H1 (cell line): Measurements from ENCODE around the gene ADRM1. TPM values are rescaled to one million over a fixed set of nuclear protein-coding genes. Genes with fewer than 3 reads are reported as not detected.

ENCODE experiments used
- CTCF ChIA-PET: fragments of 300-600 bp; sonication (Branson Sonifier 250); formaldehyde crosslinking; loops from one replicate; lab custom pipeline; 2021; ENCODE audit not compliant: partially characterized antibody; lab: Charles Lee
- POLR2A ChIA-PET: fragments of 300-600 bp; sonication (Branson Sonifier 250); formaldehyde crosslinking; loops from one replicate; lab custom pipeline; 2021; ENCODE audit warnings: inconsistent platforms; ENCODE audit not compliant: partially characterized antibody; lab: Charles Lee
- DNase-seq, 2 experiments: peaks; one replicate each; pipeline versions ENCODE4 v3.0.0 to v3.0.0-alpha.2; 2010 to 2022; ENCODE audit warnings: low spot score in 2 of 2, low read depth in 1 of 2, mixed read lengths in 1 of 2
- FAIRE-seq: peaks from 2 replicates; lab custom pipeline; 2011; peaks lifted over from hg19 to GRCh38; lab: Jason Lieb, UNC
- H2AFZ ChIP-seq: 2 replicates; pipeline ENCODE4 v1.8.1; 2012; ENCODE audit warnings: low read length, inconsistent platforms
- H2AK5ac ChIP-seq: 2 replicates; pipeline ENCODE4 v1.6.1; 2013; ENCODE audit warnings: low read depth, low read length
- H2BK120ac ChIP-seq: replicated peaks from 2 replicates; pipeline ENCODE3; 2013; ENCODE audit warnings: low read depth, low read length, inconsistent platforms
- H2BK12ac ChIP-seq: 2 replicates; pipeline ENCODE4 v1.6.1; 2013; ENCODE audit warnings: low read depth, low read length
- H2BK15ac ChIP-seq: 2 replicates; pipeline ENCODE4 v1.6.1; 2013; ENCODE audit warnings: low read length
- H2BK20ac ChIP-seq: 2 replicates; pipeline ENCODE4 v1.6.1; 2013; ENCODE audit warnings: low read length
- H2BK5ac ChIP-seq: 2 replicates; pipeline ENCODE4 v1.6.1; 2013; ENCODE audit warnings: low read depth, low read length
- H3K14ac ChIP-seq: 2 replicates; pipeline ENCODE4 v1.6.1; 2013; ENCODE audit warnings: inconsistent platforms; ENCODE audit not compliant: insufficient read length
- H3K18ac ChIP-seq: 2 replicates; pipeline ENCODE4 v1.6.1; 2013; ENCODE audit warnings: low read length; ENCODE audit errors: extremely low read depth
- H3K23ac ChIP-seq: 2 replicates; pipeline ENCODE4 v1.6.1; 2013; ENCODE audit warnings: inconsistent platforms; ENCODE audit not compliant: insufficient read length
- H3K23me2 ChIP-seq: 2 replicates; pipeline ENCODE4 v1.6.1; 2013; ENCODE audit warnings: low read depth, low read length
- H3K27ac ChIP-seq: 2 replicates; pipeline ENCODE4 v1.6.1; 2011; ENCODE audit warnings: low read depth, low read length, inconsistent platforms
- H3K27me3 ChIP-seq, 4 experiments: replicated peaks in 1 of 4; 1 replicate in 1 of 4; 2 replicates in 3 of 4; pipeline versions ENCODE4 v1.6.1 to v1.8.1; 2011 to 2013; ENCODE audit warnings: low read length in 3 of 4, mild to moderate bottlenecking in 3 of 4, inconsistent platforms in 2 of 4, mixed read lengths in 2 of 4, moderate library complexity in 1 of 4; ENCODE audit not compliant: control insufficient read depth in 3 of 4, insufficient read depth in 3 of 4; ENCODE audit errors: extremely low read depth in 1 of 4
- H3K36me3 ChIP-seq, 4 experiments: 2 replicates each; pipeline versions ENCODE4 v1.6.1 to v1.8.1; 2011 to 2013; ENCODE audit warnings: mild to moderate bottlenecking in 4 of 4, low read length in 3 of 4, moderate library complexity in 2 of 4, control low read depth in 1 of 4, inconsistent platforms in 1 of 4; ENCODE audit not compliant: insufficient read depth in 4 of 4, control insufficient read depth in 2 of 4
- H3K4ac ChIP-seq: replicated peaks from 2 replicates; pipeline ENCODE3; 2013; ENCODE audit warnings: low read length, low read depth, mixed read lengths, inconsistent platforms; ENCODE audit not compliant: insufficient read length
- H3K4me1 ChIP-seq, 4 experiments: replicated peaks in 1 of 4; 1 replicate in 1 of 4; 2 replicates in 3 of 4; pipeline versions ENCODE4 v1.6.1 to v1.8.1; 2011 to 2013; ENCODE audit warnings: low read length in 3 of 4, inconsistent platforms in 2 of 4, mixed read lengths in 1 of 4; ENCODE audit not compliant: insufficient read depth in 4 of 4, control insufficient read depth in 3 of 4
- H3K4me2 ChIP-seq, 2 experiments: 2 replicates each; pipeline versions ENCODE4 v1.6.1 to v1.8.1; 2011 to 2013; ENCODE audit warnings: low read depth in 2 of 2, low read length in 2 of 2, control low read depth in 1 of 2, inconsistent platforms in 1 of 2, mild to moderate bottlenecking in 1 of 2; ENCODE audit not compliant: insufficient read depth in 1 of 2
- H3K4me3 ChIP-seq, 4 experiments: fragments of 200-600, 300-600 bp in 1 of 4; sonication (generic), shearing (Covaris generic), sonication (Bioruptor Twin) in 1 of 4; 2 replicates each; pipeline versions ENCODE4 v1.5.1 to v1.8.1; 2011 to 2016; ENCODE audit warnings: low read length in 4 of 4, low read depth in 3 of 4, control low read depth in 2 of 4, inconsistent platforms in 2 of 4, mild to moderate bottlenecking in 2 of 4, mixed read lengths in 1 of 4, moderate library complexity in 1 of 4; ENCODE audit not compliant: insufficient read depth in 2 of 4; ENCODE audit errors: extremely low read depth in 1 of 4
- H3K56ac ChIP-seq: replicated peaks from 2 replicates; pipeline ENCODE3; 2013; ENCODE audit warnings: low read depth, mild to moderate bottlenecking, mixed read lengths, low read length, inconsistent platforms; ENCODE audit not compliant: insufficient read length
- H3K79me1 ChIP-seq: 2 replicates; pipeline ENCODE4 v1.6.1; 2013; ENCODE audit warnings: low read depth, low read length, control low read depth
- H3K79me2 ChIP-seq, 2 experiments: 2 replicates each; pipeline versions ENCODE4 v1.6.1 to v1.8.1; 2012 to 2013; ENCODE audit warnings: low read length in 2 of 2, mild to moderate bottlenecking in 2 of 2, inconsistent platforms in 1 of 2; ENCODE audit not compliant: insufficient read depth in 2 of 2, control insufficient read depth in 1 of 2
- H3K9ac ChIP-seq, 4 experiments: replicated peaks in 1 of 4; 1 replicate in 1 of 4; 2 replicates in 3 of 4; pipeline versions ENCODE4 v1.6.1 to v1.8.1; 2011 to 2013; ENCODE audit warnings: low read depth in 3 of 4, low read length in 3 of 4, control low read depth in 2 of 4, mild to moderate bottlenecking in 2 of 4, moderate library complexity in 2 of 4, inconsistent platforms in 1 of 4; ENCODE audit errors: extremely low read depth in 1 of 4
- H3K9me3 ChIP-seq, 2 experiments: 2 replicates each; pipeline versions ENCODE4 v1.6.1 to v1.8.1; 2012 to 2013; ENCODE audit warnings: mild to moderate bottlenecking in 2 of 2, moderate library complexity in 2 of 2, control low read depth in 1 of 2, inconsistent platforms in 1 of 2, low read depth in 1 of 2, low read length in 1 of 2, mixed read lengths in 1 of 2; ENCODE audit not compliant: insufficient read depth in 2 of 2
- H4K20me1 ChIP-seq, 2 experiments: replicated peaks in 1 of 2; 2 replicates each; pipeline versions ENCODE3 to v1.8.1; 2011 to 2013; ENCODE audit warnings: inconsistent platforms in 2 of 2, low read length in 2 of 2, mild to moderate bottlenecking in 1 of 2; ENCODE audit not compliant: insufficient read depth in 2 of 2, control insufficient read depth in 1 of 2
- H4K5ac ChIP-seq: 2 replicates; pipeline ENCODE4 v1.6.1; 2013; ENCODE audit warnings: low read length, low read depth, mixed read lengths, inconsistent platforms; ENCODE audit not compliant: insufficient read length
- H4K8ac ChIP-seq: 2 replicates; pipeline ENCODE4 v1.8.0; 2013; ENCODE audit warnings: mild to moderate bottlenecking, moderate library complexity, low read length, inconsistent platforms; ENCODE audit not compliant: insufficient read depth; ENCODE audit errors: extremely low read depth
- H4K91ac ChIP-seq: replicated peaks from 2 replicates; pipeline ENCODE3; 2013; ENCODE audit warnings: low read length, mixed read lengths, inconsistent platforms; ENCODE audit not compliant: insufficient read length
- MAFK ChIP-seq: IDR thresholded peaks from 2 replicates; pipeline ENCODE4 v1.6.1; 2012; ENCODE audit warnings: low read depth, mild to moderate bottlenecking, improper control_type of control experiment, low read length
- RXRA ChIP-seq: IDR thresholded peaks from 2 replicates; pipeline ENCODE4 v1.6.1; 2011; ENCODE audit warnings: low read depth, mild to moderate bottlenecking, low read length, moderate library complexity; ENCODE audit not compliant: insufficient read depth
- SP2 ChIP-seq: IDR thresholded peaks from 2 replicates; pipeline ENCODE4 v1.6.1; 2012; ENCODE audit warnings: mild to moderate bottlenecking, low read length, inconsistent platforms
- SRF ChIP-seq: IDR thresholded peaks from 2 replicates; pipeline ENCODE4 v1.6.1; 2011; ENCODE audit warnings: mild to moderate bottlenecking, low read depth, low read length, moderate library complexity
- TCF12 ChIP-seq: IDR thresholded peaks from 2 replicates; pipeline ENCODE4 v1.6.1; 2011; ENCODE audit warnings: low read depth, mild to moderate bottlenecking, low read length
- TEAD4 ChIP-seq: IDR thresholded peaks from 2 replicates; pipeline ENCODE4 v1.6.1; 2012; ENCODE audit warnings: low read depth, low read length, inconsistent platforms, mixed read lengths
- YY1 ChIP-seq: IDR thresholded peaks from 2 replicates; pipeline ENCODE4 v1.6.1; 2011; ENCODE audit warnings: low read depth, mild to moderate bottlenecking, low read length
- ZNF274 ChIP-seq: IDR thresholded peaks from 2 replicates; pipeline ENCODE4 v1.7.0; 2012; ENCODE audit warnings: low read length, borderline replicate concordance; ENCODE audit errors: extremely low read depth
- WGBS, 2 experiments: shearing (Covaris generic) in 1 of 2; methylation state at CpG; one replicate each; pipeline versions ENCODE4 v1.1.6 to v1.1.7; 2013 to 2015; ENCODE audit warnings: low lambda C conversion rate in 2 of 2, mixed read lengths in 2 of 2, inconsistent platforms in 1 of 2, low coverage in 1 of 2, missing lambda C conversion rate in 1 of 2; ENCODE audit not compliant: insufficient replicate concordance in 2 of 2, insufficient coverage in 1 of 2, insufficient read length in 1 of 2; ENCODE audit errors: extremely low coverage in 1 of 2, missing lambda C conversion rate in 1 of 2; 5-methylcytosine and 5-hydroxymethylcytosine counted together
- polyA plus RNA-seq, 7 experiments: library from polyadenylated mRNA; depleted of rRNA in 3 of 7; stranded (reverse) in 5 of 7; unstranded in 2 of 7; fragments of >200 nt in 5 of 7; fragments of 200-250 nt in 2 of 7; gene quantifications; 1 replicate in 5 of 7; 2 replicates in 1 of 7; 4 replicates in 1 of 7; pipeline versions ENCODE4 v1.2.1 to v1.2.3, GENCODE V29; 2011 to 2013; ENCODE audit warnings: missing spikeins in 2 of 7, mixed read lengths in 2 of 7
- total RNA-seq: library from RNA; stranded (reverse); fragmentation: NEBNext Ultra II Directional; extraction: Animal tissue kit (Norgen Biotek cat#: 25700); gene quantifications from 2 replicates; pipeline ENCODE4 v1.2.1, GENCODE V29; 2021
- TF ChIP-seq, protein P1 (sequence below), 3 experiments: IDR thresholded peaks; 1 replicate in 2 of 3; 2 replicates in 1 of 3; pipeline versions ENCODE4 v1.5.1 to v1.6.1; 2011; ENCODE audit warnings: low read length in 3 of 3, mild to moderate bottlenecking in 3 of 3, inconsistent platforms in 2 of 3, low read depth in 1 of 3, moderate library complexity in 1 of 3; ENCODE audit not compliant: insufficient read depth in 1 of 3; ENCODE audit errors: control extremely low read depth in 1 of 3
- TF ChIP-seq, protein P2 (sequence below): IDR thresholded peaks from 2 replicates; pipeline ENCODE4 v1.6.1; 2012; ENCODE audit warnings: inconsistent platforms

Gene ADRM1
- total and polyA plus RNA-seq, 2 of the 8 experiments (the other 6 are each of a cell fraction or from before 2014, with no cell fraction given), result 126 to 214 TPM

DNA sequence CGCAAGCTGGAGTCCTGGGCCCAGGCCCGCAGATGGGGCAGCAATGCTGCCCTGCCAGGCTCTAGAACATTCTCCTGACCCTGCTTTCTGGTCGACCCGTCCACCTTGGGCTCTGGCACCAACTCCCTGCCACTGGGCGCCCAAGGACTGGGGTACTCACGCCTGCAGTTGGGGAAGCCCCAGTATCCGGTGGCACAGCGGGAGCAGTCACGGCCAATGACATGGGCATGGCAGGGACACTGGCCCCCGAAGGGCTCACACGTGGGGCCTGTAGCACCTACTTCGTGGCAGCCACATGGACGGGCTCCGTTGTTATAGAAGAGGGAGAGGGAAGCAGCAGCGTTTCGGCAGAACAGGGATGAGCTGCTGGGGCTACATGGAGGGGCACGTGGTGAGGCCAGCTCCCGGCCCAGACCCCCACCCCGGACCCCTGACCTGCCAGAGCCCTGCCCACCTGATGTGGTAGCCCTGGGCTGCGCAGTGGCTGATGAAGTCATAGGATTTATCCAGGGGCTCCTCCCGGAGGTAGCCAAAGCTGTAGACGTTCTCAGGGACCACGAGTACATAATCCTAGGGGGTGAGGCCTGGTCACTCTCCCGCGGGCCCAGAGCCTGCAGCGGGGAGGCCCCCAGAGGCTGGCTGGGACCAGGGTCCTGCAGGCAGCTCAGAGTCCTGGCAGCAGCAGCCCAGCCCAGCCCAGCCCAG lies 26.0 kb downstream of the ADRM1 start:
- no peaks in the 10 kb centered on the region for H3K23me2 ChIP-seq
- no peak overlapping the region for H3K23ac ChIP-seq
- no peak overlapping the region for H3K14ac ChIP-seq
- H4K20me1 ChIP-seq, result peaks cover 0 to 17% of the 10 kb centered on the region in 2 experiments
- H3K79me1 ChIP-seq, result no peaks in the 10 kb centered on the region
- no peak overlapping the region for H3K27ac ChIP-seq
- H2BK120ac ChIP-seq, result no peak overlapping the region
- H4K8ac ChIP-seq, result no peak overlapping the region
- no peak overlapping the region for H2BK20ac ChIP-seq
- H3K56ac ChIP-seq, result no peak overlapping the region
- ChIA-PET POLR2A (interaction anchor here (0.8 to 13.3 kb wide), 15 partner anchors 8 to 65 kb away, joined by 3 to 151 read pairs (median 5); partner anchors contain the start of genes ADRM1 and LAMA5), CTCF (interaction anchor here (0.7 to 4.0 kb wide), 14 partner anchors 11 to 81 kb away, joined by 3 to 22 read pairs (median 3); no protein-coding TSS in a partner anchor)
- no peak overlapping the region for H2AK5ac ChIP-seq
- no peaks in the 10 kb centered on the region for H3K27me3 ChIP-seq
- H4K5ac ChIP-seq, result no peak overlapping the region
- no peaks in the 10 kb centered on the region for H3K79me2 ChIP-seq
- no peak overlapping the region for H3K4me3 ChIP-seq
- no peak overlapping the region for H3K4ac ChIP-seq
- no peaks in the 10 kb centered on the region; a peak in 1 of 4 replicates for H3K9me3 ChIP-seq
- FAIRE-seq, result no peak
- H3K36me3 ChIP-seq, result peaks cover 42 to 93% (median 76%) of the 10 kb centered on the region in 4 experiments
- no peak overlapping the region; the same call in 1 of the 2 replicates for H2BK5ac ChIP-seq
- H2BK12ac ChIP-seq, result no peak overlapping the region
- WGBS, 2 experiments, result 95% methylated on average over 26 of the region's 26 CpGs; no CpG with 5 or more reads in 1 of the 2 experiments
- H3K9ac ChIP-seq, result no peak overlapping the region
- no peak overlapping the region for H2BK15ac ChIP-seq
- no peak overlapping the region for H4K91ac ChIP-seq
- H3K4me2 ChIP-seq, result no peak overlapping the region
- no peak overlapping the region for H2AFZ ChIP-seq
- no peak for DNase-seq
- no peaks in the 10 kb centered on the region for H3K4me1 ChIP-seq
- H3K18ac ChIP-seq, result no peak overlapping the region
- TF ChIP-seq SP2, result no peak
- TF ChIP-seq, protein P1, sequence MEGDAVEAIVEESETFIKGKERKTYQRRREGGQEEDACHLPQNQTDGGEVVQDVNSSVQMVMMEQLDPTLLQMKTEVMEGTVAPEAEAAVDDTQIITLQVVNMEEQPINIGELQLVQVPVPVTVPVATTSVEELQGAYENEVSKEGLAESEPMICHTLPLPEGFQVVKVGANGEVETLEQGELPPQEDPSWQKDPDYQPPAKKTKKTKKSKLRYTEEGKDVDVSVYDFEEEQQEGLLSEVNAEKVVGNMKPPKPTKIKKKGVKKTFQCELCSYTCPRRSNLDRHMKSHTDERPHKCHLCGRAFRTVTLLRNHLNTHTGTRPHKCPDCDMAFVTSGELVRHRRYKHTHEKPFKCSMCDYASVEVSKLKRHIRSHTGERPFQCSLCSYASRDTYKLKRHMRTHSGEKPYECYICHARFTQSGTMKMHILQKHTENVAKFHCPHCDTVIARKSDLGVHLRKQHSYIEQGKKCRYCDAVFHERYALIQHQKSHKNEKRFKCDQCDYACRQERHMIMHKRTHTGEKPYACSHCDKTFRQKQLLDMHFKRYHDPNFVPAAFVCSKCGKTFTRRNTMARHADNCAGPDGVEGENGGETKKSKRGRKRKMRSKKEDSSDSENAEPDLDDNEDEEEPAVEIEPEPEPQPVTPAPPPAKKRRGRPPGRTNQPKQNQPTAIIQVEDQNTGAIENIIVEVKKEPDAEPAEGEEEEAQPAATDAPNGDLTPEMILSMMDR (IDR thresholded peaks at IDR 0.05; ENCODE audit: control extremely low read depth in 1 of 3, insufficient read depth in 1 of 3, low read depth in 1 of 3, low read length in 3 of 3), result no peak
- TF ChIP-seq TEAD4, result no peak
- no peak for TF ChIP-seq YY1
- no peak for TF ChIP-seq SRF
- TF ChIP-seq TCF12, result no peak
- no peak for TF ChIP-seq RXRA
- TF ChIP-seq MAFK, result no peak
- no peak for TF ChIP-seq ZNF274
- TF ChIP-seq, protein P2, sequence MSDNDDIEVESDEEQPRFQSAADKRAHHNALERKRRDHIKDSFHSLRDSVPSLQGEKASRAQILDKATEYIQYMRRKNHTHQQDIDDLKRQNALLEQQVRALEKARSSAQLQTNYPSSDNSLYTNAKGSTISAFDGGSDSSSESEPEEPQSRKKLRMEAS, result no peak
